ENCODE results near the gene GJA4.
"Not testable (repeated sequence)": the region's sequence is repeated elsewhere in the genome, so short reads cannot be mapped to it uniquely, and the experiment has no call there.

GJA4 gene

DNA sequence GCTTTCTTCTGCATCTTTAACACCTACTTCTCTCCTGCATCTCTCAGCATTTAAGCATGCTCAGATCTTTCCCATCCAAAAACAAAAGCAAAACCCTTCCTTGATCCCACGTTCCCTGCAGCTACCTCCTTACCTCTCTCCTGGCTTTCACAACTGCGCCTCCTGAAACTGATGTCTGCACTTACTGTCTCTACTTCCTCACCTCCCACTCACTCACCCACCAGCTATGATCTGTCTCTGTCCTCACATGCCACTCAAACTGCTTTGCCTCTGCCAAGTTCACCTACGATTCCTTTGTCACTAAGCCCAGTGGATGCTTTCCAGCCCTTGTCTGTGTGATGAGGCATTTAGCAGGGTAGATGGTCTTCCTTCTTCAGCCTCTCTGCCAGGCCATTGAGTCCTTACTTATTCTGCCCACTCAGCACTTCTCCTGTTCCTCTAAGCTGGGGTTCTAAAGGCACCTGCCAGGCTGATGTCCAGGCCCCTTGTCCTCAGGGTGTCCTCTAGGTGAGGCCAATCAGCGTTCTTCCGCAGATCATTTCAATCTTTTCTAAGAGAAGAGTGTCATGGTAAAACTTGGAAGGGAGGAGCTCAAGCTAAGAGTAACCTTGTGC is 21.8 kb upstream of the GJA4 start:
- DNase-seq = no peak

DNA sequence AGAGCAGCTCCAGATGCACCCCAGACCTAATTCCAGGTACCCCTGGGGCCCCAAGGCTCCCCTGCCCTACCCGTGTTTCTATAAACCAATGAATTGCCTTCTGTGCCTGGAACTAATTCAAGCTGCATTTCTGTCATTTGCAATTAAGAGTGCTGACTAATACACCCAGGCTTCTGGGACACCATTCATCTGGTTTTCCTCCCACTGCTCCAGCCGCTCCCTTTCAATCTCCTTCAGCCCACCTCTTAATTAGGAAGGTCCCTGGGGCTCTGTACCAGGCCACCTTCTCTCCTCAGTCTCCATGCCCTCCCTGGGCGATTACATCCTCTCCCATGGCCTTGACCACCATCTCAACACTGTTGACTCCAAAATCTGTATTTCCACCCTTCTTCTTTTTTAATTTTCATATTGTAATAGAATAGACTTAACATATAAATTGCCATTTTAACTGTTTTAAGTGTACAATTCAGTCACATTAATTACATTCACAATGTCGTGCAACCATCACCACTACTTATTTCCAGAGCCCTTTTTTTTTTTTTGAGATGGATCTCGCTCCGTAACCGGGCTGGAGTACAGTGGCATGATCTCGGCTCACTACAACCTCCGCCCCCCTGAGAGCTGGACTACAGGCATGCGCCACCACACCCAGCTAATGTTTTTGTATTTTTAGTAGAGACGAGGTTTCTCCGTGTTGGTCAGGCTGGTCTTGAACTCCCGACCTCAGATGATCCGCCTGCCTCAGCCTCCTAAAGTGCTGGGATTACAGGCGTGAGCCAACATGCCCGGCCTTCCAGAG is 21.0 kb upstream of the GJA4 start:
- no peak for DNase-seq

DNA sequence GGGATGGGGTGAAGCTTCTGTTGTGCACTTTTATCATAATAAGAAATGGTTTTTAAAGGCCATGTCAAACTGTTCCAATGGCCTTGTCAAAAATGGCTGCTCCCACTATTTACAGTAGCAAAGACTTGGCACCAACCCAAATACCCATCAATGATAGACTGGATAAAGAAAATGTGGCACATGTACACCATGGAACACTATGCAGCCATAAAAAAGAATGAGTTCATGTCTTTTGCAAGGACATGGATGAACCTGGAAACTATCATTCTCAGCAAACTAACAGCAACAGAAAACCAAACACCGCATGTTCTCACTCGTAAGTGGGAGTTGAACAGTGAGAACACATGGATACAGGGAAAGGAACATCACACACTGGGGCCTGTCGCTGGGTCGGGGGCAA is 19.7 kb upstream of the GJA4 start:
- DNase-seq = not testable (repeated sequence)

DNA sequence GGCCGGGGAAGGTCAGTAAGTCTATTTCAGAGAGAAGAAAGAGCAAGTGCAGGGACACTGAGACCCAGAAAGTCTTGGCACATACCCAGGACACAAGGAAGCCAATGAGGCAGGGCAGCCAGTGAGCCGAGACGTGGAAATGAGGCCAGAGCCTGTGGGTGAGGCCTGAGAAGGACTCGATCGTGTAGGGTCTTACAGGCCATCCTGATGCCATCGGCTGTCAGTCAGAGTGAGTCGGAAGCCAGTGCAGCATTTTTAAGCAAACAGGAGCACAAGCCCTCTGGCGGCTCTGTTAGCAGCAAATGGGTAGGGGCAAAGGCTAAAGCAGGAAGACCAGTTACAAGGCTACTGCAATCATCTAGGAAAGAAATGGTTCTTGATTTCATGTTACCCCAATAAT is 17.8 kb upstream of the GJA4 start:
- DNase-seq = no peak

DNA sequence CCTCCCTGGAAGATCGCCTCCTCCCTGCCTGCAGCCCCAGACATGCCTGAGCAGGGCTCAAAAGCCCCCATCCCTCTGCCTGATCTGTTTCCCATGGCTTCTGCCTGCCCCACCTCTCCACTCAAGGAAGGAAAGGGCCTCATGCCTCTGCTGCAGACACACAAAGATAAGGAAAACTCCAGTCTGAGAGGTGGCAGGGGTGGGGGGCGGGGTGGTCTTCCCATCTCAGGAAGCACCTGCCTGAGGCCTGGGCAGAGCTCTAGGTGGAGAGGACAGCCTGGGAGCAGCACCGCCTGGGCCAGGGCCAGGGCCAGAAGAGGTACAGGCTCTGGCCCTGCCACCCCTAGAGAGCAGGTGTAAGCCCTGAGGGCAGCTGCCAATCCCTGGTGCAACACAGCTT is 15.9 kb upstream of the GJA4 start:
- no peak for DNase-seq

DNA sequence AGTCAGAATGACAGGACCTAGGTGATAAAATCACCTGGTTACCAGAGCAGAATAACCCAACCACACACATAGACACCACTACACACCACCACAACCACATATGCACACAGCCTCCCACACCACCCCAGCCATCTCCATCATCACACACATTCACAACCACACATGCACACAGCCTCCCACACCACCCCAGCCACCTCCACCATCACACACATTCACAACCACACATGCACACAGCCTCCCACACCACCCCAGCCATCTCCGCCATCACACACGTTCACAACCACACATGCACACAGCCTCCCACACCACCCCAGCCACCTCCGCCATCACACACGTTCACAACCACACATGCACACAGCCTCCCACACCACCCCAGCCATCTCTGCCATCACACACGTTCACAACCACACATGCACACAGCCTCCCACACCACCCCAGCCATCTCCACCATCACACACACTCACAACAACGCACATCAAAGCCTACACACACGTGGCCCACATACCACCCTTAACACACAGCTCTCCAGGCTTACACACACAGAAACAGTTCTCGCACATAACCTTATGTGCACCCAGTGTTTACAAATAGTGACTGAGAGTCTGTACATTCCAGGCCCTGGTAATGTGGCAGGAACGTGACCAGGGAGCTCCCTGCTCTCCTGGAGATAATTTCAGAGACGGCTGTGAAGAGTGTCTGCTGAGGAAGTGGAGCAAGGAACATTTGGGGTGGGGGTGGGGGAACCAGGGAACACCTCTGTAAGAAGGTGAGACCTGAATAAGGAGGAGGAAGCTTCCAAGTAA is 15.1 kb upstream of the GJA4 start:
- no peak for DNase-seq

DNA sequence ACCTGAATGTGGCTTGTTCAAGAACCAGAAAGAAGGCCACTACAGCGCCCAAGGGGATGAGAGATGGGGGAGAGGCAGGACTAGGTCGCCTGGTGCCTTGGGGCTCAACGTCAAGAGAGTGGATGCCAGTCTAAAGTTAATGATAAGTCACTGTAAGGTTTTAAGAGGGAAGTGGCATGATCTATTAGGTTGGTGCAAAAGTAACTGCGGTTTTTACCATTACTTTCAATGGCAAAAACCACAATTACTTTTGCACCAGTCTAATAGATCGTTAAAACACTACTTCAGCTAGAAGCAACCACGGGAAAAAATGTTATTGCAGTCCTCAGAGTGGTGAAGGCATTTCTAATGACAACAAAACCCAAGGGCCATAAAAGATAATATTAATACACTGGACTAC is 14.4 kb upstream of the GJA4 start:
- no peak for DNase-seq

DNA sequence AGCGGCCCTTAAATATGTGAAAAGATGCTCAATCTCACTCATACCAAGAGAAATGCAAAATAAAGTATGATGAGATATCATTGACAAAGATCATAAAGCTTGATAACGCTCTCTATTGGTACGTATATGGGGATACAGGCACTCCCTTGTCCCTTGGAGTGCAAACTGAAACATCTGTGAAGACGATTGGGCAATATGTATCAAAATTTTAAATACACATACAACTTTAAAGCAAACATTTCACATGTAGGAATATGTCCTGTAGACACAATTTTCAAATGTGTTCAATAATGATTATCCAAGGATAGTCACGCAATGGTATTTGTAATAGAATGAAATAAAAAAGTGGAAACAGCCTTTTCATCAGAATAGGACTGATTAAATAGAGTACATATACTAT is 13.8 kb upstream of the GJA4 start:
- DNase-seq = no peak

DNA sequence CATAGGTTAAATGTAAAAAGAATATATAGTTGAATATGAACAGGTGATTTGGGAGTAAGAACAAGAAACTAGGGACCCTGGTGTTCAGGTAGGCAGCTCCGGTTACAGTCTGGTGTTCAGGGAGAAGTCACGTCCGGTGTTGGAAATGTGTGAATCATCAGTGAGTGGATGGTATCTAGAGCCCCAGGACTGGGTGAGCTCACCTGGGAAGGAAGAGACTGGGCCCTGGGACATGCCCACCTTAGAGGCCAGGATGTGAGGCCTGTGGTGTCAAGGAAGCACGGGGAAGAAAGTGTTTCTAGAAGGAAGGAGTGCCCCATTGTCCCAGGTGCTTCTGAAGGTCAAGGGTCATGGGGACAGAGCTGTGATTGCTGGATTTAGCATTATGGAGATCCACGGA is 13.3 kb upstream of the GJA4 start:
- DNase-seq = no peak

DNA sequence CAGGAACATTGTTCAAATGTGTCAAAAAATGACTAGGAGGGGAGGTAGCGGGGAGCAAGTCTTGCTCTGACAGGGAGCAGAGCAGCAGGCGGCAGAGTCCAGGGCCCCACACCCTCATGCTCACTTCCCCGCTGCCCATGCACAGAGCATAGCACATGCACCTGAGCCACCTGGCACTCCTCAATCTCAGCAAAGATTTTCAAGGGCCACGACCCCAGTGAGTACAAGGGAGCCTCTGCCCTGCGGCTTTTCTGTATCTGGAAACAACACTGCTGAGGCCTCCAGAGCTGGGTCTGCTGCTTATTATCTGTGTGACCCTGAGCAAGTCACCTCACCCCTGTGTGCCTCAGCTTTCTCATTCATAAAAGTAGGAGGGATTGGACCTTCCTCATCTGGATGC is 12.8 kb upstream of the GJA4 start:
- no peak for DNase-seq

DNA sequence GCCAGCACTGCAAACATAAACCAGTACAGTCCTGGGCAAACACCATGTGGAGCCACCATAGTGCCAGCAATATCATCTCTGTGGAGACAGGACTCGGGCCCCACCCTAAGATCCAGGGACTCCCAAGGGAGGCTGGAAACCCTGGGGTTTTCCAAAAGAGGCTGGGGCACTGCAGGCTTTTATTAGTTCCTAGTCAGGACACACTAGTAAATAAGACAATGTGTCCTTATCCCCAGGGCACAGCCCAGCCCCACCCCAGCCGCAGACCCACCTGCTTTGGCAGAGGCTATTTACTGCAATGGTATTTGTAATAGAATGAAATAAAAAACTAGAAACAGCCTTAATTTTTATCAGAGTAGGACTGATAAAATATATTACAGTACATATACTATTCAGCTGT is 12.3 kb upstream of the GJA4 start:
- DNase-seq = no peak

DNA sequence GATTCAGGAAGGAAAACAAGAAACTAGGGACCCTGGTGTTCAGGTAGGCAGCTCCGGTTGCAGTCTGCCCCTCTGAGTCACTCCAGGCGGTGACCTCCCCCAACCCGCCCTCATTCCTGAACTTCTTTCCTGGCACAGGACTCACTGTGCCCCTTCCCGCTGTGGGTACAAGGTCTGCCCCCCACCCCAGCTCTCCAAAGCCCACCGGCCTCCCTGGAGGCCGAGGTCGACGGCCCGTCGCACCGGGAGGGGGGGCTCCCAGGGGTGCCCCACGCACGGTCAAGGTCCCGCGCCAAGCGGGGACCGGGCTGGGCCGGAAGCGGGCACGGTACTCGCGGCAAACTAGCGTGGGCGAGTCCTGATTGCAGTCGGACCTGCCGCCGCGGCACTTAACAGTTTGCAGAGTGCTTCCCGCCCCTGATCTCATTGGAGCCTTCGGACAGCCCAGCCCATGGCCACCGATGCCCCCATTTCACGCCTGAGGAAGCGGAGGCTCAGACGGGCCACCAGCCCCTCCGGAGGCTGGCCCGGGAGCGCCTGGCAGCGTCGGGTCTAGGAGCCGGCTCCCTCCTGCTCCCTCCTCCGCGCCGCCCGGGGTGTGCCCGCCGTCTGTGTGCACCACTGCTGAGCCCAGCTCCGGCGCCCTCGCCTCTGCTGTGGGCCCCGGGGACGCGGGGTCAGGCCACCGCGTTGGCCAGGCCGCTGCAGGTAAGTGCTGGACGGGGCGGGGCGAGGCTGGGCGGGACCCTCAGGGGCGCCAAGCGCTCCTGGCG is 11.5 kb upstream of the GJA4 start, which contains the start of gene GJB3:
GJB3 (plus strand) TSS at position 144 of the 773 bp plus-strand sequence. CDS start 3,549 bp downstream, outside the sequence.
- no peak for DNase-seq

DNA sequence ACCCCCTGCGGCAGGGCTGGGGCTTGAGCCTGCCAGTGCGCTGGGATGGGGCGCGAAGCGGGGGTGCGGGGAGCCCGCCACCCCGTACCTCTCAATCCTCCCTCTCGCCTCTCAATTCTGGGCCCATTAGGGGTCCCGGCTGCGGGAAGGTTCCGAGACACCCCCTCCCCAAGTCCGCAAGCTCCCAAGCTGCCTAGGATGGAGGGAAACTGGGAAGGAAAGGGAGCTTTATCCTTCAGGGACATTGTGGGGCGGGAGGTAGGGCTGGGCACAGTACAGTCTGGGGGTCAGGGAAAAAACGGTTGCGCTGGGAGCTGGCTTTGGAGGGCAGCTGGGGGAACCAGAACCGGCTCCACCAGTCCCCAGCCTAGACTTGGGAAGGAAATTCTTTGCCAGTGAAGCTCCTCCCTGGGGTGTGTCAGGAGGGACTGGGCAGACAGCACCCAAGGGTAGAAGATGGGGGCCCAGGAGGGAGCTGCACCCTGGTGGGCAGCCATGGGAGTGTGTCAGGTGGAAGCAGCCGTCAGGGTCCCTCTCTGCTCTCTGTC is 10.9 kb upstream of the GJA4 start:
- DNase-seq = no peak

DNA sequence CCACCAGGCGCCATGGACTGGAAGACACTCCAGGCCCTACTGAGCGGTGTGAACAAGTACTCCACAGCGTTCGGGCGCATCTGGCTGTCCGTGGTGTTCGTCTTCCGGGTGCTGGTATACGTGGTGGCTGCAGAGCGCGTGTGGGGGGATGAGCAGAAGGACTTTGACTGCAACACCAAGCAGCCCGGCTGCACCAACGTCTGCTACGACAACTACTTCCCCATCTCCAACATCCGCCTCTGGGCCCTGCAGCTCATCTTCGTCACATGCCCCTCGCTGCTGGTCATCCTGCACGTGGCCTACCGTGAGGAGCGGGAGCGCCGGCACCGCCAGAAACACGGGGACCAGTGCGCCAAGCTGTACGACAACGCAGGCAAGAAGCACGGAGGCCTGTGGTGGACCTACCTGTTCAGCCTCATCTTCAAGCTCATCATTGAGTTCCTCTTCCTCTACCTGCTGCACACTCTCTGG is 8.0 kb upstream of the GJA4 start:
- DNase-seq = no peak

DNA sequence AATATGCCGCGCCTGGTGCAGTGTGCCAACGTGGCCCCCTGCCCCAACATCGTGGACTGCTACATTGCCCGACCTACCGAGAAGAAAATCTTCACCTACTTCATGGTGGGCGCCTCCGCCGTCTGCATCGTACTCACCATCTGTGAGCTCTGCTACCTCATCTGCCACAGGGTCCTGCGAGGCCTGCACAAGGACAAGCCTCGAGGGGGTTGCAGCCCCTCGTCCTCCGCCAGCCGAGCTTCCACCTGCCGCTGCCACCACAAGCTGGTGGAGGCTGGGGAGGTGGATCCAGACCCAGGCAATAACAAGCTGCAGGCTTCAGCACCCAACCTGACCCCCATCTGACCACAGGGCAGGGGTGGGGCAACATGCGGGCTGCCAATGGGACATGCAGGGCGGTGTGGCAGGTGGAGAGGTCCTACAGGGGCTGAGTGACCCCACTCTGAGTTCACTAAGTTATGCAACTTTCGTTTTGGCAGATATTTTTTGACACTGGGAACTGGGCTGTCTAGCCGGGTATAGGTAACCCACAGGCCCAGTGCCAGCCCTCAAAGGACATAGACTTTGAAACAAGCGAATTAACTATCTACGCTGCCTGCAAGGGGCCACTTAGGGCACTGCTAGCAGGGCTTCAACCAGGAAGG is 7.4 kb upstream of the GJA4 start:
- DNase-seq = no peak

DNA sequence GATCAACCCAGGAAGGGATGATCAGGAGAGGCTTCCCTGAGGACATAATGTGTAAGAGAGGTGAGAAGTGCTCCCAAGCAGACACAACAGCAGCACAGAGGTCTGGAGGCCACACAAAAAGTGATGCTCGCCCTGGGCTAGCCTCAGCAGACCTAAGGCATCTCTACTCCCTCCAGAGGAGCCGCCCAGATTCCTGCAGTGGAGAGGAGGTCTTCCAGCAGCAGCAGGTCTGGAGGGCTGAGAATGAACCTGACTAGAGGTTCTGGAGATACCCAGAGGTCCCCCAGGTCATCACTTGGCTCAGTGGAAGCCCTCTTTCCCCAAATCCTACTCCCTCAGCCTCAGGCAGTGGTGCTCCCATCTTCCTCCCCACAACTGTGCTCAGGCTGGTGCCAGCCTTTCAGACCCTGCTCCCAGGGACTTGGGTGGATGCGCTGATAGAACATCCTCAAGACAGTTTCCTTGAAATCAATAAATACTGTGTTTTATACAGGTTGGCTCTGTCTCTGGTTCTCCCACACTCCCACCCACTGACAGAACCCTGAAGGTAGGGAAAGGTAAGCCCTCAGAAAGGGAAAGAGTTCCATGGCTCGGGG is 6.8 kb upstream of the GJA4 start:
- no peak for DNase-seq

DNA sequence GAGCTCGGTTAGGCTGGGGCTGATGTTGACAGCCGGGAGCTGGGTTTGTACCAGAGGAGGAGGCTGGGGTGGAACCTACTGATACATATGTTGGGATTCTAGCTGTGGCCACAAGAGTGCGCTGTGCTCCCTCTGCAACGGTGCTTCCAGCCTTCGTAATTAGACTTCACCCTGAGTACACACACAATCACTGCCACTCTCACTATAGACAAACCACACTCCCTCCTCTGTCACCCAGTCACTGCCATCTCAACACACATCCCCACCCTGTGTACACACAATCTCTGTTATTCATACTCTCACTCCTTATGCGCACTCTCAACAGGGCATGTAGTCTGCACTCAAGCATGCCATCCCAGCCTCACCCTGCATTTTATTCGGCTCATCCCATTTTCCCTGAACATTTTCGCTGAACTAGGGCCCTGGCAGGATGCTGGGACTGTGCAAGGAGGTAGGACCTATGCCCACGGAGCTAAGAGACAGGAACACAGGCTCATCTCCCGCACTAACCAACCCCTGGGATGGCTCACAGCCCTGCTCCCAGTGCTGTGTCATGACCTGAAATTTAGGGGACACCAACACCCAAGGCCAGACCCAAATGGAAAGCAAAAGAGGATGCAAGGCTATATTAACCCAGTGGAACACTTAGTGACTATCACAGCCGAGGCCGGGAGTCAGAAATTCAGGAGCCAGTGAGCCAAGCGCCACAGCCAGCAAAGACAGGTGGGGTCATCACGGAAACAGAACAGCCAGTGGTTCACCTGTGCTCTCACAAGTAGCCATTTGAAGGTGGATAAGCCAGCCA is 6.1 kb upstream of the GJA4 start:
- peak; percentile 36 for DNase-seq

DNA sequence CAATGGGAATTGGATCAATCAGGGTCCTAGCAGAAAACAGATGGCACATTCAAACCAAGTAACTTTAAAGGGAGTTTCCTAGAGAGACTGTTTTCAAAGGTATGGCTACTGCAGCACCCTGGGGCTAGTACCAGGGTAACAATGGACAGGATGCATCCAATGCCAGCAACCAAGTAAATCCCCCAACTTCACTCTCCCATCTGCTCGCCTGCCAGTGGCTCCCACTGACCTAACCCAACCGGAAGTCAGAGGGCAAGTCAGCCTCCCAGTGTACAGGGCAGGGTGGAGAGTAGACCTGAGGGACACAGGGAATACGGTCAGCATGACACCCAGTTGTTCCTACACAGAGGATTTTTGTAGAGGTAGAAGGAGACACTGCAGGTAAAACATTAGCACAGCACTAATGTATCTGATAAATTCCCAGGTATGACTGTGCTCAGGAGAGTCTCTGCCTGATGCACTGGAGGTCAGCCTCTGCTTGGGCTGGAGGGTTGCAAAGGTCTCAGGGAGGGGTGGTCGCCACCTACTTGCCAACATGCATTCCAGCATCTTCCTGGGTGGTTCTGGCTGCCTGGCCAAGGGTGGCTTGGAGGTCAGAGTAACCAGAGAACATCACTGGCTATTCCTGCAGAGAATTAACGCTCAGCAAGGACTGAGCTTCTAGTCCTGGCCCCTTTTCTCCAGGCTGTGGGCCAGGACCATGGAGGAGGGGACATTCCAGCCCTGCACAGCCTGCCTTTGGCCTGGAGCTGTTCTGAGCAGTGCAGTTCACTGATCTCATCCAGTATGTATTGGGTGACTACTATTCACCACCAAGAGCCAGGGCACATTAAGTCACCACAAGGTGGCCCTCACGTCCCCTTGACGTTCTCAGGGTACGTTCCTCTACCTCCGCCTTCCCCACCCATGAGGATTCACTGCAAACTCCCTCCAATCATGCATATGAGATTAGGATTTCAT is 5.1 kb upstream of the GJA4 start:
- DNase-seq = no peak

DNA sequence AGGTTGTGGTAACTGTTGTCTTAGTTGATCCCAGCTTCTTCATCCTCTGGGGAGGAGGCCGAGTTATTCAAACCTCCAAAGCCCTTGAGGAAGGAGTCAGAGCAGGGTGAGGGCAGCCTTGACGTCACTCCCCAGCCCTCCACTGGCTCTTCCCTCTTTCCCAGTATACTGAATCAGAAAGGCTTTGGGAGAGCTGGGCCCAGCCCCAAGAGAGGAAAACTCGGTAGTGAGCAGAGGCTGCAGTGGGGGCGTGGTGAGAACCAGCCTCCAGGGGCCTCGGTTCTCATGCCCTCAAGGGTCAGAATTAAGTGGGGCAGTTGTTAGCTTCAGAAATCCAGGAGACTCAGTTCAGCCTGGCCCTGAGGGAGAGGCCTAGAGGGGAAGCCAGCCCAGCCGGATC is 1.8 kb upstream of the GJA4 start:
- DNase-seq = no peak

DNA sequence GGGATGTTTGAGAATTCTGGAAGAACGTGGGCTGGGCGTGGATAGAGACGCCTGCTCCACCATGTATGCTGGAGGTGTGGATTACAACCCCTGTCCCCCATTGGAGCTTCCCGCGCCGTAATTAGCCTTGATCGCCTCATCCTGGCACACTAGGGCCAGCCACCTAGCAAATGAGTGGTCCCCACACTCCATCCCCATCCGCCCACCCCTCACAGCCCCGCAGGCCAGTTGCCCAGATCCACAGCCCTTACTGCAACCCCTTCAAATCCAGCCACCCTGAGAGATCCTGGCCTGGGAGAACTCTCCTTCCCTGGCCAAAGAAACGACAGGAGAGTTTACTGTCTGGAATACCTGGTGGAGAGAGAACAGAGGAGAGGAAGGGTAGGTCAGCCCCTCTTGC is 375 bp upstream of the GJA4 start:
- no peak for DNase-seq

Data from GDM1 (cell line).